Measurements from ENCODE around the gene PRSS58. TPM values are rescaled to one million over a fixed set of nuclear protein-coding genes. Genes with fewer than 3 reads are reported as not detected.

PRSS58 gene
- total and polyA plus RNA-seq, 2 of the 8 experiments (the other 6 are each of a cell fraction or from before 2014, with no cell fraction given), result not detected

- no peak overlapping the region for H4K8ac ChIP-seq (ENCODE audit: extremely low read depth, insufficient read depth, low read length)
- no peak overlapping the region for H2BK12ac ChIP-seq (ENCODE audit: low read depth, low read length)
- no peaks in the 10 kb centered on the region for H3K79me2 ChIP-seq (ENCODE audit: control insufficient read depth in 1 of 2, insufficient read depth in 2 of 2, low read length in 2 of 2)
- DNase-seq (ENCODE audit: low read depth in 1 of 2, low spot score in 2 of 2) (peak; percentile 53 to 86), FAIRE-seq (peak; percentile 82)
- 0 out of 2 replicates have a peak, but pooled peaks have one; percentile 8 for TF ChIP-seq TEAD4 (IDR thresholded peaks at IDR 0.05; ENCODE audit: low read depth, low read length)
- peak; percentile 79 to 92 (median 83) for TF ChIP-seq CTCF (IDR thresholded peaks at IDR 0.05; ENCODE audit: control extremely low read depth in 1 of 3, insufficient read depth in 1 of 3, low read depth in 1 of 3, low read length in 3 of 3)
- peak; percentile 17 to 42; a peak in 3 of 4 replicates for TF ChIP-seq RAD21 (IDR thresholded peaks at IDR 0.05 in 1 of 2, conservative IDR thresholded peaks at IDR 0.05 in 1 of 2; ENCODE audit: low read depth in 2 of 2, low read length in 2 of 2)
- TF ChIP-seq CTBP2 (IDR thresholded peaks at IDR 0.05; ENCODE audit: borderline replicate concordance, insufficient read depth, insufficient read length, low read length), result no peak
- H4K5ac ChIP-seq (ENCODE audit: insufficient read length, low read depth, low read length), result no peak overlapping the region
- POLR2A ChIA-PET (ENCODE audit: partially characterized antibody), result no interaction called here
- no peak overlapping the region for H2AFZ ChIP-seq (ENCODE audit: low read length)
- H3K4ac ChIP-seq (replicated peaks; ENCODE audit: insufficient read length, low read depth, low read length), result no peak overlapping the region
- H3K27me3 ChIP-seq (replicated peaks in 1 of 4; ENCODE audit: control insufficient read depth in 3 of 4, extremely low read depth in 1 of 4, insufficient read depth in 3 of 4, low read length in 3 of 4), result peaks cover 0 to 9% (median 4%) of the 10 kb centered on the region in 4 experiments; a peak in 3 of 7 replicates
- no peaks in the 10 kb centered on the region; a peak in 1 of 8 replicates for H3K36me3 ChIP-seq (ENCODE audit: control insufficient read depth in 2 of 4, insufficient read depth in 4 of 4, low read length in 3 of 4)
- CTCF ChIA-PET (ENCODE audit: partially characterized antibody), result interaction anchor here (0.7 to 12.6 kb wide), 34 partner anchors 8 to 519 kb away, joined by 3 to 302 read pairs (median 5); partner anchors contain the start of gene TAS2R38
- H3K23me2 ChIP-seq (ENCODE audit: low read depth, low read length), result no peaks in the 10 kb centered on the region
- no peak overlapping the region for H2BK5ac ChIP-seq (ENCODE audit: low read depth, low read length)
- no peak overlapping the region for H2BK20ac ChIP-seq (ENCODE audit: low read length)
- no peak overlapping the region for H3K14ac ChIP-seq (ENCODE audit: insufficient read length)
- no peak overlapping the region for H3K27ac ChIP-seq (ENCODE audit: low read depth, low read length)
- no peaks in the 10 kb centered on the region for H3K9me3 ChIP-seq (ENCODE audit: insufficient read depth in 2 of 2, low read depth in 1 of 2, low read length in 1 of 2)
- H4K91ac ChIP-seq (replicated peaks; ENCODE audit: insufficient read length, low read length), result no peak overlapping the region
- no peak overlapping the region for H3K23ac ChIP-seq (ENCODE audit: insufficient read length)
- H3K4me3 ChIP-seq (ENCODE audit: extremely low read depth in 1 of 4, insufficient read depth in 2 of 4, low read depth in 3 of 4, low read length in 4 of 4), result no peak overlapping the region
- H2AK5ac ChIP-seq (ENCODE audit: low read depth, low read length), result no peak overlapping the region
- no peak overlapping the region for H2BK120ac ChIP-seq (replicated peaks; ENCODE audit: low read depth, low read length)
- no peak overlapping the region for H3K18ac ChIP-seq (ENCODE audit: extremely low read depth, low read length)
- no peak overlapping the region for H2BK15ac ChIP-seq (ENCODE audit: low read length)
- no peak overlapping the region for H3K9ac ChIP-seq (replicated peaks in 1 of 4; ENCODE audit: extremely low read depth in 1 of 4, low read depth in 3 of 4, low read length in 3 of 4)
- no peaks in the 10 kb centered on the region for H3K79me1 ChIP-seq (ENCODE audit: low read depth, low read length)
- H4K20me1 ChIP-seq (replicated peaks in 1 of 2; ENCODE audit: control insufficient read depth in 1 of 2, insufficient read depth in 2 of 2, low read length in 2 of 2), result no peaks in the 10 kb centered on the region
- 51% methylated on average over 3 of the region's 3 CpGs; no CpG with 5 or more reads in 1 of the 2 experiments for WGBS, 2 experiments (ENCODE audit: extremely low coverage in 1 of 2, insufficient coverage in 1 of 2, insufficient read length in 1 of 2, insufficient replicate concordance in 2 of 2, low coverage in 1 of 2, low lambda C conversion rate in 2 of 2, missing lambda C conversion rate in 1 of 2)
- H3K56ac ChIP-seq (replicated peaks; ENCODE audit: insufficient read length, low read depth, low read length), result no peak overlapping the region
- no peaks in the 10 kb centered on the region for H3K4me1 ChIP-seq (replicated peaks in 1 of 4; ENCODE audit: control insufficient read depth in 3 of 4, insufficient read depth in 4 of 4, low read length in 3 of 4)
- no peak overlapping the region for H3K4me2 ChIP-seq (ENCODE audit: insufficient read depth in 1 of 2, low read depth in 2 of 2, low read length in 2 of 2)
Observed at GRCh38 chr7:142300689-142301088, 42.8 kb upstream of the PRSS58 start.
